ENCODE results near the gene PPP2R5C.
A peak's percentile ranks its signal among the peaks of the same experiment; 100 is the strongest.

The PPP2R5C gene

DNA sequence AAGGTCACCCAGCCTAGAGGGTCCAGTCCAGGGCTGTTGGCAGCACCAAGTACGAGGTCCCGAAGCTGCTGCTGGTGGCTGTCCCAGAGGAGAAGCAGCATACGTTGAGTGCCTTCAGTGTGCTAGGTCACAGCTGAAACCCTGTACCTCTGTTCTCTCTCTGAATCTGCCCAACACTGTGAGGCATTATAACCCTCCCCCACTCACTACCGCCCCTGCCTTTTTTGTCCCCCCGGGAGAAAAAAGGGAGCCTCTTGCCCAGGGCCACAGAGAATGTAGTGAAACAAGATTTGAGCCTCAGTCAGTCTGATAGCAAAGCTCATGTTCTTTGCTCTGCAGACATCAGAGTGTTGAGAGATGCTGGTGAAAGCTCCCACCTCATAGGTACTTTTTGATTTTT, 53.4 kb downstream of the PPP2R5C start:
- no peak for DNase-seq (ENCODE audit: low read depth in 3 of 3)

DNA sequence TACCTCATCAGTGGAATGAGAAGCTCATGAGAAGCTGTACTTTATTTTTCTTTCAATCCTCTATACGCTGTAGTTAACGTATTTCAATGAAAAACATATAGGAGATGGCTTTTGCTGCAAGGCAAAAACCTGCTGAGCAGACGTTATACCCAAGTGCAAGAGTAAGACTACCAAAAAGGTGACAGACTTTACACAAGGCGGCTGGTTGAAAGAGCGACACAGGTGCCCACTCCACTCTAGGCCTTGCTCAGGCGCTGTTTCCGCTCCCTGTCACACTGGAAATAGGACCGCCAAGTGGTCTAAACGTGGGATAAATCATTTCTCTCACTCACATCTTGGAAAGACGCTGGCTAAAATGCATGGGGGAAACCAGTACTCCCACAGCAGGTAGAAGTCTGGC, 54.5 kb downstream of the PPP2R5C start:
- DNase-seq (ENCODE audit: low read depth in 3 of 3): no peak

DNA sequence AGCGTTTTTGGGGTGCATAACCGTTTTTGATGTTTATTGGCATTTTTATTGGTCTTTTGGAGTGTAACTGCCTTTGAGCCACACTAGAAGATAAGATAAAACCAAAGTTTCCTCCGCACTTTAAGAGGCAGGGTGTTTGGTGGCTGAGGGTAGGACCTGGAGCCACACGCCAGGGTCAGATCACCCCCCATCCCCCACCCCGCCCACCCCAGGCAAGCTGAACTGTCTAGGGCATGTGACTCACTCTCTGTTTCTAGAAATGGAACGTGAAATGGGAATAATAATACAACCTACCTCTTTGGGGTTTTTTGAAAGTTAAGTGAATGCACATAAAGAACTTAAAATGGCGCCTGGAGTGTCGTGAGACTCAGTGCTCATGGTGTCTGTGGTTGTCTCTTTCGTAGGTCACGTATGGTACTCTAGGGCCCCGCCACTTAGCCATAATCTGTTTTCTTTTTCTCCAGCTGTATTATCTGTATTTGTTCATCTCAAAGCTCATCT, 56.0 kb downstream of the PPP2R5C start:
- DNase-seq (ENCODE audit: low read depth in 3 of 3): peak in 1 of 3 experiments; percentile 42

DNA sequence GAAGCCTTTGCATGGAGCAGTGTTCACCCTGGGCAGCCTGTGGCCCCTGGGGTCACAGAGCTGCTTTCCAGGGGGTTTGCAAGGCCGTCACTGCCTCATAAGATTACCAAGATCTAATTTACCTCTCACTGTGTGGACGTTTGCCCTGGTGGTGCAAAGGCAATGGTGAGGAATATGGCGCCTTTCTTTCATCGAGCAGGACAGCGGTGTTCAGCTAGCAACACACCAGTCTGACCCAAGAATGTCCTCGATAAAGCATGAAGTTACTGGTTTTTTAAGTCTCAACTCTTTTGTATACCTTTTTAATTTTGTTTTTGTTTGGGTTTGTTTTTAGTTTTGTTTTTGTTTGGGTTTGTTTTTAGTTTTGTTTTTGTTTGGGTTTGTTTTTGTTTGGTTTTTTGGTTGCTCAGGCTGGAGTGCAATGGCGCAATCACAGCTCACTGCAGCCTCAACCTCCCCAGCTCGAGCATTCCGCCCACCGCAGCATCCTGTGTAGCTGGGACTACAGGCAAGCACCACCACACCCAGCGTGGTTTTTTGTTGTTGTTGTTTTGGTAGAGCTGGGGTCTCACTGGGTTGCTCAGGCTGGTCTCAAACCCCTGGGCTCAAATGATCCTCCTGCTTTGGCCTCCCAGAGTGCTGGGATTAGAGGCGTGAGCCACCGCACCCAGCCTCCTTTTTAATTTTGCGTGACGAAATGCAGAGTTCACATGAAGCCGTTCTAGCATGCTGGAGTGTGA, 57.9 kb downstream of the PPP2R5C start:
- peak in 2 of 3 experiments; percentile 44 to 64 for DNase-seq (ENCODE audit: low read depth in 3 of 3)

DNA sequence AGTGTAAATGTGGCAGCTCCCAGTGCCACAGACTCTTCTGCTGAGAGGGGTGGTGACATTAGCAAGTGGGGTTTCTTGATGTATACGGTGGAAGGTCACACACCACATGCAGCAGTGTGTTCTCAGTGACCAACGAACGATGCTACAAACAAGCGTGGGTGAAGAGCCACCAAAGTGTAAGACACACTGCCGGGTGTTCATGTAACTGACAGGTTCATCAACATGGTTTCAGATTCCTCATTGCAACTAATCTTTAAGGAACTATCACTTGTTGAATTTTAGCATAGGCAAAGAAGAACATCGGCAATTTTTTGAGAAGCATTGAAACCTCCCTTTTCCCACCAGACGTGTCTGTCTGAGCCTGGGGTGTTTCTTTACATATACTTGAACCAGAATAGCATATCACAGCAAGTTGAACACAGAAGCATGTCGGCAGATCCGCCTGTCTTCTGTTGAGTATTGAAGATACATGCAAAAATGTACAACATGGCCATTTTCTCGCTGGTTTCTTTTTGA, 58.8 kb downstream of the PPP2R5C start:
- DNase-seq (ENCODE audit: low read depth in 3 of 3): peak in 1 of 3 experiments; percentile 41

DNA sequence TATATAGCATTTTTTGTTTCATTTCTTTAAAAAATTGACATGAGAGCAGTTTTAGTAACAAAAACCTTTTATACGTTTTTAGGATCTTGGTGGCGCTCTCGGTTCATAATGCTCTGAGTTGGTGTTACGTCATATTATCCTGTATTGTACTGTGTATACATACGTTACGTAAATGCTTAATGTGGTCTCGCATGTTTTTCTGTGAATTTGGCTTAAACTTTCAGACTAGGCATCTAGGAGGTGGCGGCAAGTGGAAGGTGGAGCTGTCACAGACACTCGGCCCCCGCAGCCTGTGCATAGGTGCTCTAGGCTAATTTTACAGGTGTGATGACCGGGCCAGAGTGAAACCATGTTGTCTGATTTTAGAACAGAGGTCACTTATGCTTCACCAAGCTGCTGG, 60.0 kb downstream of the PPP2R5C start:
- no peak for DNase-seq (ENCODE audit: low read depth in 3 of 3)

DNA sequence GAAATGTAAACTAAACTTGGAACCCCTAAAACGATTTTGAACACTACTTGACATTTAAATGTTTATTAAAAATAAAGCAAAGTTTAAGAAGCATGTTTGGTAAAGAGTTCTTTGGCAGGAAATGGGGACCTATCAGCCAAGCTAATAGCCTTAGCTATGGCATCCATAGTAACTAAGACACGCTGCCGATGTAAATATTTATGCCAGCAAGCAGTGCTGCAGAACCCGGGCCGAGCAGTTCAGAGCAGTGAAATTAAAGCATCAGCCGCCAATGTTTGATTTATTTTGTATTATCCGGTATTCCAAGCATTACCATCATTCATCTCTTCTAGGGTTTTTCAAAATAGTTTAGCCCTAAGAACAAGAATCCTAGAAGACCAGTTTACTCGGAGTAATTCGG, 61.6 kb downstream of the PPP2R5C start:
- no peak for DNase-seq (ENCODE audit: low read depth in 3 of 3)

DNA sequence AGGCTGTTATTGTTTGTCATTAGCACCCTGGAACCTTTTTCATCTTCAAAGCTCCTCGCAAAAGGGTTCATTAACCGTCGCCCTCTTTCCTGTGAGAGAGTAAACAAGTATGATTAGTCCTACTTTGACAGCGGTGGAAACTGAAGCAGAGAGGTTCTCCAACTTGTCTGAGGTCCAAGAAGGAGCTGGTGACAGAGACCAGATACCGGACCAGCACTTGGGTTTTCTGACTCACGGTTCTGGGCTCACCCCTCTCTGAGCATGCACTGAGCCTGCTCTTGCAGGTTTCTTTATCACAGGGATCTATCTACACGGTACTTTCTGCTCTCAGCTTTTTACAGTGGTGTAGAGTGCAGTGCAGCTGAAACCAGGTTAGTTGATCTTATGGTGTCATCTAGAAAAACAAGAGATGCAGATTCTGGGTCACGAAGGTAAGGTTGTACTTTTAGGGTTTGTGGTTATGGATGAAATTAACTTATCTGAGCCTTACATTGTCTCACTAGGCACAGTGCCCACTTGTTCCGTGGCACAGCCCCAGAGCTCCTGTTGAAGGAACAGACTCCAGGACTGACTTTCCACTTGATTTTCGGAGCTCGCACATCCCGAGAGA, 62.1 kb downstream of the PPP2R5C start:
- peak; percentile 51 to 74 (median 70) for DNase-seq (ENCODE audit: low read depth in 3 of 3)

DNA sequence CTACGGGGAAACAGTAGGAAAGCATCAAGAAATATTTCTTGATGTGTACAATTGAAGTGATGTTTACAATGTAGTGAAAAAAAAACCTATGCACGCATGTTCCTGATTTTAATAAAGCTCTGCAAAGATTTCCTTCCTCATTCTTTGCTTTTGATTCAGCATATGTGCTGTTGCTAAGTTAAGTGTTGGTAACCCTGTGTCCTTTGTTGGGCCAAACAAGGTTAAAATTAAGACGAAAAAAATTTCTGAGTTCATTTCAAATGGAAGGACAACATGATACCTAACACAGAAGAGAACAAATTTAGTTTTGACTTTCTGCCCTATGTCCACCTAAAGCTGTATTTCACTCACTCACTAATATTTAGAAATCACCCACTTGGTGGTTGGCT, 62.8 kb downstream of the PPP2R5C start:
- no peak for DNase-seq (ENCODE audit: low read depth in 3 of 3)

DNA sequence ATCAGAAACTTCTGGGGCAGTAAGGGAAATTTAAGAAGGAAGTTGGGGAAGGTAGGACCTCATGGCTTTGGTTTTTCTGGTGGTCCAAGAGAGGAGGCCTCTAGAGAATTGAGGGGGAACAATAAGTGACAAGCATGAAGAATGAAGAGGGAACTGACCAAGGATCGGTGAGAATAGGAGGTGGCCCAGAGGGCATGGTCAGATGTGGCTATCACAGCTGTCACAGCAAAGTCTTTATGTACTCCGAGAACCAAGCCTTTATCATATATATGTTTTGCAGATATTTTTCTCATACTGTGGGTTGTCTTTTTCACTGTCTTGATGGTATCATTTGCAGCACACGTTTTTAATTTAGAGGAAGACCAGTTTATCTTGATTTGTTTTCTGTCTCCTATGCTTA, 64.3 kb downstream of the PPP2R5C start:
- no peak for DNase-seq (ENCODE audit: low read depth in 3 of 3)

DNA sequence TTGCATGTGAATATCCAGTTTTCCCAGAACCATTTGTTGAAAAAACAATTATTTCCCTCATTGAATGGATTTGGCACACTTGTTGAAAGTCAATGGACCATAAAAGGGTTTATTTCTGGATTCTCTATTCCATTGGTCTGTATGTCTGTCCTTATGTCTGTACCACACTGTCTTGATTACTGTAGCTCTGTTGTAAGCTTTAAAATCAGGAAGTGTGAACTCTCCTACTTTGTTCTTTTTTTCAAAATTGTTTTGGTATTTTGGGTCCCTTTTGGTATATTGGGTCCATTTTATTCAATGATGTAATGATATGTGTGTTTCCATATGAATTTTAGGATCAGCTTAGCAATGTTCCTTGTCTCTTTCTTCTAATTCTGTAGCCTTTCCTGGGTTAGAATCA, 64.8 kb downstream of the PPP2R5C start:
- DNase-seq (ENCODE audit: low read depth in 3 of 3): no peak

DNA sequence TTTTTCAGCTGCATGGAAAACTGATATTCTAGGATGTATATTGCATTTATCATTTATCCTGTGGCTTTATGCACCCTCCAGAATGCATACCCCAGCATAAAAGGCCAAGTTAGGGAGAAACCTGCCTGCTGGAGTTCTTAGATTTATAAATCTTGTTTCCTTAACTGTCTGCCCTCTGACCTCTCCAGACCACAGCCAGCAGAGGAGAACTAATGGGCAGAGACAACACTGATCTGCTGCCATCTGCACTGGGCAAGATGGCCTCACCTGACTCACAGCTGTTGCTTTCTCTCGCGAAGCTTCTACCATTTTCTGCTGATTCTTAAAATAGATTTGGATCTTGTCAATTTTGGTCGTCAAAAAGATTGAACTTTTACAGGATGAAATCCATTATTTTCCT, 65.8 kb downstream of the PPP2R5C start:
- DNase-seq (ENCODE audit: low read depth in 3 of 3): no peak

DNA sequence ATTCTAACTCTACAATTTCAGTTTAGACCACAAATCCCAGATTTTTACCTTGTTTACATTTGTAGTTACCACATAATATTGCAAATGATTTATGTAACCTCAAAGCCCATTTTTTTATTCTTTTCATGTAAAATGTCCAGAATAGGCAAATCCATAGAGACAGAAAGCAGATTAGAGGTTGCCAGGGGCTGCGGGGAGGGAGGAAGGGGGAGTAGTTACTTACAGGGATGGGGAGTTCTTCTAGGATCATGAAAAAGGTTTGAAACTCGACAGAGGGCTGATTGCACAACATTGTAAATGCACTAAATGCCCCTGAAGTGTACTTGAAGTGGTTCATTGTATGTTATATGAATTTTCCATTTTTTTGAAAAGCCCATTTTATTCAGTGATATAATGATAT, 66.5 kb downstream of the PPP2R5C start:
- DNase-seq (ENCODE audit: low read depth in 3 of 3): no peak

DNA sequence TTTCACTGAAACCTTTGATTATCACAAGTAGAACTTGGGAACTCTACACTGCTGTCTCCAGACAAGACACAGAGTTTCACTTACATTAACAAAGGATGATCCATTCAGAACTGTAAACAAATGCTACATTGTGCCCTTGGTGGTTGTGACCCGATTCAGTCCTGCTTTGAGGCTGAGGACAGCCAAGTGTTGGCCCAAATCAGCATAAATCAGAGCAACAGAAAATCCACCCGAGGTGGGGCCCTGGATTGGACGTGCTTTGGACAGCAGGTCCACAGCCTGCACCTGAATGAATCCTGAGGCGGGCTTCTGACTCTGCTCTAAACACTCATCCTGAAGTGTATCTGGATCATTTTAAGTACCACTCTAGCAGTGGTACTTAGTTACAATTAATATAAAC, 68.8 kb downstream of the PPP2R5C start:
- DNase-seq (ENCODE audit: low read depth in 3 of 3): no peak

DNA sequence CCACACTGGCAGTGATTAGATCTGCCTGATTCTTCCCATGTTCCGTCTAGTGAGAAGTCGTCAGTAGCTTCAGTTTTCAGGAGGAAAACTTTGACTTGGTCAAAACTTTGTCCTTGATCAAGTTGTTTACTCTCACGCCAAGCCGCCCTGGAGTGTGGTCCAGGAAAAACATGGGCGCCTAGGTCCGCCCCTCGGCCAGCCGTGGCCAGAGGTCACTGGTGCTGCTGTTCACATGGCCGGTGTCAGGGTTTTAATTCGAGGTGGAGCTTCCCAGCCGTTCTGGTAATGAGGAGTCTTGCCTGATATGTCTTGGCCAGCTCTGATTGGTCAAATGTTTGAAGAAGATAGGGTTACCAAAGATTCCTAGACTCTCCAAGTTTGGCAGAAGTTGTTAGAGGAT, 71.5 kb downstream of the PPP2R5C start:
- DNase-seq (ENCODE audit: low read depth in 3 of 3): no peak

DNA sequence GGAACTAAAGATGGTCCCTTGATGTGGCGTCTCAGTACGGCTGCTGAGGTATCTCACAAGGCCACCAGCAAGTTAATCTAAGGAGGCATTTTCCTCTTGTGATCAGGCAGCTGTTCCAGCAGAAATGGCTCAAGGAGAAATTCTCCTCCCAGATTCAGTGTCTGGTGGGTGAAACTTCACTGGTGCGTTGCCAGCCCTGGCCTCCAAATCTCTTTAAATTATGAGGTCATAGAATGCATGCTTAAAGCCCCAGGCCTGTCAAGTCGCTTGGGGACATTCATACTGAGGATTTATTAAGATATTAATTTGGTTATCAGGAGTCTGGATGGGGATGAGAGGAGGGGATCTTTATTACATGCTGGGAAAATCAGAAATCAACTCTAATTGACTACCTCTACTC, 72.9 kb downstream of the PPP2R5C start:
- no peak for DNase-seq (ENCODE audit: low read depth in 3 of 3)

DNA sequence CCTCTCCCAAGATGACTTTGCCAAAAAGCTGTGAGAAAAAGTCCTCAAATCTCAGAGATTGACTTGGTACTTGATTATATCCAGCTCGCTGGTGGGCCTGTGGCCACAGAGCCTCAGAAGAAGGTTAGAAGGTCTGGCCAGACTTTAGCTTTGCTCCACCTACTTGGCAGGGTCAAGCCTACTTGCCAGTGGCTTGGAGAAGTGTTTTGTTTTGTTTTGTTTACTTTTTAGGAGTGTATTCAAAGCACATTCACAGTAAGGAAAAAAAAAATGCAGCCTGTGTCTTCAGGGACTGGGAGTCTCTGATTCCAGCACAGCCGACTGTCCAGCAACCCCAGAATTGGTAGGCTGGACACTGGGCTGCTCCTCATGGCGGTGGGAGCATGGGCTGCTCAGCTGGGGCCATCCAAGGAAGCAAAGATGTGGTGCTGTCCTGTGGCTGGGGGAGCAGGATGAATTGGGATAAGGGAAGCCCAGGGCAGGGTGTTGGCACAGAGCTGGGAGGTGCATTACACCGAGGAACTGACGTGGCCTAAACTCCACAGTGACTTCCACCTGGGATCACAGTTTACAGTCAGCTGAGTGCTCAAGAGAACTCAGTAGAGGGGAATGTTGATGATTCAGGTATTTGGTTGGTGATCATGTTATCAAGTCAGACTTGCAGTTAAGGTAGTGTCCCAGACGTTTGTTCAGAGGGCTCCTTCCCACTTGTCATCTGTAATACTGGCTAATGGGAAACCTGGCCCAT, 73.5 kb downstream of the PPP2R5C start:
- no peak for DNase-seq (ENCODE audit: low read depth in 3 of 3)

DNA sequence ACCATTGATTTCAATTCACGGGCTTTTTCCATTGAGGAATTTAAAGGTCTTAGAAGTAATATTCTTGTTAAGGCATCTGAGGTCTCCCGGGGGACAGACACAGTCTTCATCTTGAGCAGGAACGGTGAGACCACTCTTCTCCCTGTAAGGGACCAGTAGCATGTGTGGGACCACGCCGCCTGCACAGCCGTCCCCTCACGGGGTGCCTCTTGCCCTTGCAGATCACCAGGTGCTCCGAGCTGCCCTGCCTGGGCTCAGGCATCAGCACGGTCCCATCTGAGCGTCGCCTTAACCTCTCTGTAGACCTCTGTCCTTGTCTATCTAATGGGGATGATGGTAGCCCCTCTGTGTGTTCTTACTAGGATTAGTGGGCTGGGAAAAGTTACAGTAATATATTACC, 74.1 kb downstream of the PPP2R5C start:
- DNase-seq (ENCODE audit: low read depth in 3 of 3): no peak

DNA sequence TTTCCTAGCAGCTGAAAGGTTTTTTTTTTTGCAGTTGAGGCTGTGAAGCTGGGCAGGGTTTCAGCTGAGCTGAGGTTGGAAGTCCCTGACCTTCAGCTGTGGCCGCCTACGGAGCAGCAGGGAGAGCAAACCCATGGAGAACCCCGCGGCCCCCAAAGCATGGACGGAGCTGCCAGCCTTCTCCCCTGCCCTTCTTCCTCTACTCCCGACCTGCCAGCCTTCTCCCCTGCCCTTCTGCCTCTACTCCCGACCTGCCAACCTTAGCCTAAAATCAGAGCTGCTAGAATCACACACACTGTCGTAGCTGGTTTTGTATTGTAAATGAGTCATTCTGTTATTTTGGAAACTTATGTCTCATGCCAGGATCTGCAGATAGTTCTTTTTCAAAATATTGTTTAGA, 74.6 kb downstream of the PPP2R5C start:
- DNase-seq (ENCODE audit: low read depth in 3 of 3): no peak

DNA sequence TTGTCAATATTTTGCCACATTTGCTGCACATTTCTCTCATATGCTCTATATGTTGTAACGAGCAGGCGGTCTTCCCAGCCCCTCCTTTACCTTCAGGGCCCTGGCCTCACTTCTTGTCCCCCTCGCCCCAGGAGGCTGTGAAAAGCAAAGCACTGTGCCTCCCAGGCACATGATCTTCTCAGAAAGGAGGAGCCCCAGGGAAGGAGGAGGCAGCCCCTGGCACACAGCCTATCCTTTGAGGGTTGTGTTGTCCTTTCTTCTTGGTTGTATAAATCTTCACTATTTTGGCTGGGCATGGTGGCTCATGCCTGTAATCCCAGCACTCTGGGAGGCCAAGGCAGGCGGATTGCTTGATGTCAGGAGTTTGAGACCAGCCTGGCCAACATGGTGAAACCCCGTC, 77.0 kb downstream of the PPP2R5C start:
- DNase-seq (ENCODE audit: low read depth in 3 of 3): no peak

DNA sequence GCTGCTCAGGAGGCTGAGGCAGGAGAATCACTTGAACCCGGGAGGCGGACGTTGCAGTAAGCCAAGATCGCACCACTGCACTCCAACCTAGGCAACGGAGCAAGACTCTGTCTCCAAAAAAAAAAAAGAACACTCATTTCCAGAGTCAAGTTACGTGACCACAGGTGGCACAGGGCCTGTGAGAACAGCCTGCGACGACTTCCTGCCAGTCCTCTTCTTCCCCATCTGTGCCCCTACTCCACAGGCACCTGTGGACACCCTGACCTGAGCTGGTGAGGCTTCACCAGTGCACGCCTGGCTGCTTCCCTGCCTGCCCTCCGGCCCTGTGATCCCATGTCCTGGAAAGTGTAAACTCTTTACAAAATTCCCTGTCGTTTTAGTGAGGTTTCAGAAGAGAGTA, 77.7 kb downstream of the PPP2R5C start:
- DNase-seq (ENCODE audit: low read depth in 3 of 3): peak in 1 of 3 experiments; percentile 39

DNA sequence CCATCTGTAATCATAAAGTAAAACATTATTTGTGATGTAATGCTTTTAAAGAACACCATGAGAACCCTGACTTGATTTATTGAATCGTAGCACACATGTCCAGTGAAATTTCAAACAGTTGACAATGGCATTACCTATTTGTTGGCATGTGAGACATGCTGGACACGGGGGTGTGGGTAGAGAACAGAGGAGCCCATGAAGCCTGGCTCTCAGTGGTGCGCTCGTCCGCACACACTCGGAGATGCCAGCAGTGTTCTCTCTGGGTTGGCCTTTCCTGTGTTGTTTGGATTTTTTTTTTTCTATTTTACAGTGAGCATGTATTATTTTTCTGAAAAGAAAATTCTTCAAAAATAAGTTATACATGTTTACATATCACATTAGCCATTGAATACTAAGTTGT, 78.2 kb downstream of the PPP2R5C start:
- DNase-seq (ENCODE audit: low read depth in 3 of 3): no peak

Measured in stimulated activated CD4-positive, alpha-beta T cell treated with anti-CD3 and anti-CD28 coated beads, TNF-alpha, amount 100 ng/mL, for 24 hours (primary cell).